ENCODE measurements around the gene SUZ12.
"Not testable (repeated sequence)": the region's sequence is repeated elsewhere in the genome, so short reads cannot be mapped to it uniquely, and the experiment has no call there.

Gene SUZ12

DNA sequence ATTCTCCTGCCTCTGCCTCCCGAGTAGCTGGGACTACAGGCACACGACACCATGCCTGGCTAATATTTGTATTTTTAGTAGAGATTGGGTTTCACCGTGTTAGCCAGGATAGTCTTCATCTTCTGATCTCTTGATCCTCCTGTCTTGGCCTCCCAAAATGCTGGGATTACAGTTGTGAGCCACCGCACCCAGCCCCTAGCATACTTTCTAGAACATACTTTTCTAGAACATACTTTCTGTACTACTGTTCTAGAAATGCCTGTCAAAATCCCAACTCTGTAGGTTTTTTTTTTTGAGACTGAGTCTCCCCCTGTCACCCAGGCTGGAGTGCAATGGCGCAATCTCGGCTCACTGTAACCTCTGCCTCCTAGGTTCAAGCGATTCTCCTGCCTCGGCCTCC lies 27.3 kb downstream of the SUZ12 start:
- DNase-seq: not testable (repeated sequence)

DNA sequence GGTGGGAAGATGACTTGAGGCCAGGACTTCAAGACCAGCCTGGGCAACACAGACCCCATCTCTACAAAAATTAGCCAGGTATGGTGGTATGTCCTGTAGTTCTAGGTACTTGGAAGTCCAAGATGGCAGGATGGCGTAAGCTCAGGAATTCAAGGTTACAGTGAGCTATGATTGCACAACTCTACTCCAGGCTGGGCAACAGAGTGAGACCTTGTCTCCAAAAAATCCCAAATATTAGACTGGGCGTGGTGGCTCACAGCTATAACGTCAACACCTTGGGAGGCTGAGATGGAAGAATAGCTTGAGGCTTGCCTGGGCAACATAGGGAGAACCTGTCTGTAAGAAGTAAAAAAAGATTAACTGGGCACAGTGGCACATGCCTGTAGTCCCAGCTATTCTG lies 30.8 kb downstream of the SUZ12 start:
- DNase-seq: no peak

DNA sequence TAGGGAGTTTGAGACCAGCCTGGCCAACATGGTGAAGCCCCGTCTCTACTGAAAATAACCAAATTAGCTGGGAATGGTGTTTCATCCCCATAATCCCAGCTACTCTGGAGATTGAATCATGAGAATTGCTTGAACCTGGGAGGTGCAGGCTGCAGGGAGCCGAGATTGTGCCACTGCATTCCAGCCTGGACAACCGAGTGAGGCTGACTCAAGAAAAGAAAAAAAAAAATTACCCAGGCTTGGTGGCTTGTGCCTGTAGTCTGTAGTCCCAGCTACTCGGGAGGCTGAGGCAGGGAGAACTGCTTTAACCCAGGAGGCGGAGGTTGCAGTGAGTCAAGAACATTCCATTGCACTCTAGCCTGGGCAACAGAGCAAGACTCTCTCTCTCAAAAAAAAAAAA lies 33.6 kb downstream of the SUZ12 start:
- not testable (repeated sequence) for DNase-seq

DNA sequence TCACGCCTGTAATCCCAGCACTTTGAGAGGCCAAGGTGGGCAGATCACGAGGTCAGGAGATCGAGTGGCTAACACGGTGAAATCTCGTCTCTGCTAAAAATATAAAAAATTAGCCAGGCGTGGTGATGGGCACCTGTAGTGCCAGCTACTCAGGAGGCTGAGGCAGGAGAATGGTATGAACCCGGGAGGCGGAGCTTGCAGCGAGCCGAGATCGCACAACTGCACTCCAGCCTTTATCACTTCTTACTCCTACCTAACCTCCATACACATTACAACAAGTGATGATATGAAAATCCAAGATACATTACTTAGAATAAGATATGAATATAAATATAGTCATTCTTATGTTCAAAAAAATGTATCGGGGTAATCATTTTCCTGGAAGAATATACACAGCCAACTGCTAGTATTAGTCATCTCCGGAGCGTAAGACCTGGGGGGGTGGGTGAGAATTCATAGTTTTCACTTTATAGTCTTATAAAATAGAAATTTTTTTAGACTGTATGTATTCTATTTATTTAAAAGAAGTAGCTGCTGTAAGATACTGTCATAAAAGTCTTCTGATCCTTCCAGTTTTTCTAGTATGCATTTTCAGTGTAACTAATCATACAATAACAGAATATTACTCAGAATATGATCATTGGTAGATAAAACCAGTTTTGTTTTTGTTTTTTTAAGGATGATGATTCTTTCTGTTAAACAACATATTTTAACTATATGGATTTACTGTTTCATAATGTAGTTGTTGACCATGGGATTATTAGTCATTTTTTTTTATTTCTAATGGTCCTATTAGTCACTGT lies 37.7 kb downstream of the SUZ12 start:
- DNase-seq: not testable (repeated sequence)

GRCh38 chr17:31975391-31975790 lies 38.6 kb downstream of the SUZ12 start:
- DNase-seq: not testable (repeated sequence)

DNA sequence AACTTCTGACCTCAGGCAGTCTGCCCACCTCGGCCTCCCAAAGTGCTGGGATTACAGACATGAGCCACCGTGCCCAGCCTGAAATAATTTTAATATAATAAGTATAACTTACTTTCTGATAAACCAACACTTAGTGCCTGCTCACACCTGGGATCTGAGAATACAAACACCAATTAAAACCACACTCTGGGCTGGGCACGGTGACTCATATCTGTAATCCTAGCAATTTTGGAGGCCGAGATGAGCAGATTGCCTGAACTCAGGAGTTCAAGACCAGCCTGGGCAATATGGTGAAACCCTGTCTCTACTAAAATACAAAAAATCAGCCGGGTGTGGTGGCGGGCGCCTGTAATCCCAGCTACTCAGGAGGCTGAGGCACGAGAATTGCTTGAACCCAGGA lies 55.0 kb downstream of the SUZ12 start:
- not testable (repeated sequence) for DNase-seq

- DNase-seq: no peak
Measured at GRCh38 chr17:31997005-31997404, 60.2 kb downstream of the SUZ12 start.

DNA sequence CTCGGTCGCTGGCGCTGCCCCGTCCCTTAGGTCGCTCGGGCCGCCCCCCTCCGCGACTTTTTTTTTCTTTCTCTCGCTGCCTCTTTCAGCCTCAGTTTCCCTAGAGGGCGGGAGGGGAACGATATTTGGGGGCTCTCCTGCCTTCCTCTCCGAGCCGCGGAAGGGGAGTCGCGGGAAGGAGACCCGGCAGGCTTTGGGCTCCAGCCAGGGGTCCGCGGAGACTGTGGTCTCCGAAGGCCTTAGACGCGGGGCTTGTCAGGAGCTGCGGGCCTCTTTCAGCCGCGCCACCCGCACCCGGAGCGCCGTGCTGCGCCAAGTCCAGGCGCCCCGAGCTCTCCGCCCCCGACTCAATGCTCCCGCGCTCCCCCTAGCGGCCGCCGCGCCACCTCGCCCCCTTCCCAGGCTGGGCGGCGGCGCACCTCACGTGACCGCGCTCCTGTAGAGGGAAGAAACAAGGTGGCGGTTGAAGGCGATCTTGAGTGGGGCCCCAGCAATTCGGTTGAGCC lies 70.2 kb downstream of the SUZ12 start, which contains the start of gene LRRC37B:
Gene LRRC37B (plus strand): TSS at position 427 of the 506 bp plus-strand sequence. CDS start 14,010 bp downstream, outside the sequence.
- peak; percentile 96 for DNase-seq

DNA sequence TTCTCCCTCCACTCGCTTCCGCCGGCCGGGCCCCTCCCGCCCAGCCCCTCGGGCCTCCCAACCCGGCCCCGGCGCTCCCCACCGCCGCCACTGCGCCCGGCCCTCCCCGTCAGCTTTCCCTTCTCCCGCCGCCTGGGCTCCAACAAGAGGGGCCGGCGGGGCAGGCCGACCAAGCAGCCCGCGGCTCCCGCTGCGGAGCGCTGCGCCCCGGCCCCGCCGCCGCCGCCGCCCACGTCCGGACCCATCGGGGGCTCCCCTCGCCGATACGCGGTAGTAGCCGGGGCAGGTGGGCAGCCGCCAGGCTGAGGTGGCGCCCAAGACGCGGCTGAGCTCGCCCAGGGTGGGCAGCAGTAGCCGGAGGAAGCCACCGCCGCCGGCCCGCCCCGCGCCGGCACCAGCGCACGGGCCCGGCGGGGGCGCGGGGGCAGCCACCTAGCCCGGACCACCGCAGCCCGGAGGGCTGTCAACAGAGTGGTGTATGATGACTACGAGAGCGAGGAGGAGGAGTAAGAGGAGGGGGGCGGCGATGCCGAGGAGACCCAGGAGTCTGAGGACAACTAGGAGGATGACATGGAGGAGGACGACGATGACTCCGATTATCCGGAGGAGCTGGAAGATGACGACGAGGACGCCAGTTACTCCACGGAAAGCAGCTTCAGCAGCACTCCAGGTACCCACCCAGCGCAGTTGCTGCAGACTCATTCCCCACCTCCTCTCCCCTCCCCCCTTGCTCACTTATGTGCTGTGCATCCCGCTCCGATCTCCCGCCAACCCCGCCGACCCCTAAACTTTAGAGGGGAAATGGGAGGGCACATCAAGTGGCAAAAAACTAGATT lies 70.9 kb downstream of the SUZ12 start:
- peak; percentile 77 for DNase-seq

DNA sequence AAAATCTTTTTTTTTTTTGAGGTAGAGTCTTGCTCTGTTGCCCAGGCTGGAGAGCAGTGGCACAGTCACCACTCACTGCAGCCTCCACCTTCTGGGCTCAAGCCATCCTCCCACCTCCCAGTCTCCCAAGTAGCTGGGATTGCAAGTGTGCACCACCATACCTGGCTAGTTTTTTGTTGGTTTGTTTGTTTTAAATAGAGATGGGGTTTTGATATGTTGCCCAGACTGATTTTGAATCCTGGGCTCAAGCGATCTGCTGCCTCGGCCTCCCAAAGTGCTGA lies 72.4 kb downstream of the SUZ12 start:
- DNase-seq: no peak

DNA sequence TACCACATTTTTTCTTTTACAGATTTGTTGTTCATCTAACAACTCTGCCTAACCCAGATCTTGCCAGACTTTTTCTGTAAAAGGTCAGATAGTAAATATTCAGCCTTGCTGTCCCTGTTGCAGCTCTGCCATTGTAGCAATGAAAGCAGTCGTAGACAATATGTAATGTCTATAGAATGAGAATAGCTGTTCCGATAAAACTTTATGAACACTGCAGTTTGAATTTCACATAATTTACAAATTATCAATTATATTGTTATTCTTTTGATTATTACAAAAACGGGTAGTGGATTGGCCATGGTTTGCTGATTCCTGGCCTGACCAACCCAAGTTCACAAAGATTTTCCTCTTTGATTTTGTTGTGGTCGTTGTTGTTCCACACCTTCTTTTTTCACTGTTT lies 73.3 kb downstream of the SUZ12 start:
- no peak for DNase-seq

DNA sequence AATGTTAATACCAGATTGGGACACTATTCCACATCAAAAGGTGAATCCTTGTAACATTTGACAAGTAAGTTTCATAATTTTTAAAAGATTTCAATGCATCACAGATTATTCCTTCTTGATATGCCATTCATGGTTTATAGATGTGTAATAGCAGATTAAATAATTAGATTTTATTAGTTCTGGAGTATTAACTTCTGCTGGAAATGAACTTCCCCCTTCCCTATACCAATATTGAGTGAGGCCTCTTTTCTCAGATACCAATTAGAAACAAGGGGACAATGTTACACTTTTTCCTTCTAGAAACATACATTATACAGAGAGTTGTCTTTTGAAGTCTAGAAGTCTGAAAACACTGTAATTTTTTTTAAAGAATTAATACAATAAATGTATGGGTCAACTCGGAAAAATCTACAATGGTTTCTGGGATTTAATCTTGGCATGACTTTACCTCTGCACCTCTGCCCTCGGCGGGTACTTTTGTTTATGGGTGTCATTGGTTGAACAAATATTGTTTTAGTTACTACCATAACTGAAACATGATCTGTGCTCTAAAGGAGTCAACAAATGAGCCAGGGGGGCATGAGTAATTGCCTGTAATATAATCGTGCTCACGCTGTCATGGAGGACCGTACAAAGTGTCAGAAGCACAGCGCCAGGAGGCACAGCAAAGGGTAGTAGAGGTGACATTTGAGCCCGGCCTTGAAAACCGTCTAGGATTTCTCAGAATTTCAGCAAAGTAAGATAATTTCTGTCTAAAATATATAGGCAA lies 78.6 kb downstream of the SUZ12 start:
- no peak for DNase-seq

GRCh38 chr17:32016231-32016630 lies 79.4 kb downstream of the SUZ12 start:
- DNase-seq: no peak

- DNase-seq: no peak
Measured at GRCh38 chr17:32019228-32019627, 82.4 kb downstream of the SUZ12 start.

DNA sequence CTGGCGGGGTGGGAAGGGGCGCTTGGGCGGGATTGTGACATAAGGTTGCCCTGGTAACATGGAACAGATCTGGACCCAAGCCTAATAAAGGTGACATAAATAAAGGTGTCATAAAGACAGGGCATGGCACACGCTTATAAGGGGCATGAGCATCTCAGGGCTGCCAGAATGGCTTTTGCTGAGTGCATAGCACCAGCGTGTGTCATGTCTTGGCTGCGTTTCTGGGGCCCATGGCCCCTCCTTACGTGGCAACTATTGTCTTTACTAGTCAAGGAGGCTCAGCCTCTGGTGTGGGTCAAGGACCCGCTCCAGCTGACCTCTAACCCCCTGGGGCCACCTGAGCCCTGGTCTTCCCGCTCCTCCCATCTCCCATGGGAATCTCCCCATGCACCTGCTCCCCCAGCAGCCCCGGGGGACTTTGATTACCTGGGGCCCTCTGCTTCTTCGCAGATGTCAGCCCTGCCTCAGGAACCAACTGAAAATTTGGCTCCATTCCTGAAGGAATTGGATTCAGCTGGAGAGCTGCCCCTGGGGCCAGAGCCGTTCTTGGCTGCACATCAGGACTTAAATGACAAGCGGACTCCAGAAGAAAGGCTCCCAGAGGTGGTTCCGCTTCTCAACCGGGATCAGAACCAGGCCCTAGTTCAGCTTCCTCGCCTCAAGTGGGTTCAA lies 84.3 kb downstream of the SUZ12 start:
- DNase-seq: no peak

DNA sequence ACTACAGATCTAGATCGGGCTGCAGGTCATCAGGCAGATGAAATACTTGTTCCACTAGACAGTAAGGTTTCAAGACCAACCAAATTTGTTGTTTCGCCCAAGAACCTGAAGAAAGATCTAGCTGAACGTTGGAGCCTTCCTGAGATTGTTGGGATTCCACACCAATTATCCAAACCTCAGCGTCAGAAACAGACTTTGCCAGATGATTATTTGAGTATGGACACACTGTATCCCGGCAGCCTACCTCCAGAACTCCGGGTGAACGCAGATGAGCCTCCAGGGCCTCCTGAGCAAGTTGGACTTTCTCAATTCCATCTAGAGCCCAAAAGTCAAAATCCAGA lies 84.8 kb downstream of the SUZ12 start:
- DNase-seq: no peak

- DNase-seq: not testable (repeated sequence)
Measured at GRCh38 chr17:32022554-32022953, 85.7 kb downstream of the SUZ12 start.

- DNase-seq: not testable (repeated sequence)
Measured at GRCh38 chr17:32027271-32027670, 90.5 kb downstream of the SUZ12 start.

GRCh38 chr17:32033223-32033622 lies 96.4 kb downstream of the SUZ12 start:
- no peak for DNase-seq

DNA sequence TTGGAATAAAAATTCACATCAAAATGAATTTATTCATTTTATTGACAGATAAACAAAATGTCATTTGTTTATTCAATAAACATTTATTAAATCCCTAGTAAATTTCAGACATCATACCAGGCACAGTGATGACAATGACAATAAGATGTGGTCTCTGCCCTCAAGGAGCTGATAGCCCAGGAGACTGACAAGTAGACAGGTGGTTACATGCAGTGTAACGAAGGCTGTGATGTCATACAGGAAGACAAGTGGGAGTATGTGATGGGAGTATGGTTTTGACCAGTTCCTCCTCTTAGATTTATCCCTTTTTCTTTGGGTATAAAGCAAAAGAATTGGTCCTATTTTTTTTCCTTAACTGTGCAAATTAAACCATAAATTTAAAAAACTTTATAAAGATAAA lies 97.0 kb downstream of the SUZ12 start:
- DNase-seq: not testable (repeated sequence)

GRCh38 chr17:32040246-32040645 lies 103.4 kb downstream of the SUZ12 start:
- DNase-seq: not testable (repeated sequence)

GRCh38 chr17:32041306-32041875 lies 104.6 kb downstream of the SUZ12 start:
- not testable (repeated sequence) for DNase-seq

All from activated effector memory CD4-positive, alpha-beta T cell treated with anti-CD3 and anti-CD28 coated beads, Interleukin-2, amount 50 U/mL, for 16 hours (primary cell).